Esophagus squamous epithelium (tissue), 4 donors: ENCODE data around the gene RAB30.

Experiments
- CTCF ChIP-seq, 6 experiments: fragments of 450-650 bp in 4 of 6; fragments of 200-600 bp in 2 of 6; sonication (generic) in 2 of 6; IDR thresholded peaks; one replicate each; pipeline ENCODE4 v1.5.1; 2016 to 2019; ENCODE audit warnings: antibody characterized with exemption in 6 of 6, mild to moderate bottlenecking in 4 of 6, moderate library complexity in 4 of 6
- POLR2A ChIP-seq, 4 donors: fragments of 450-650 bp; IDR thresholded peaks; one replicate each; pipeline ENCODE4 v1.6.1; 2017; ENCODE audit warnings: antibody characterized with exemption in 4 of 4, mild to moderate bottlenecking in 4 of 4, moderate library complexity in 3 of 4

GRCh38 chr11:82980292-82980691 lies 91.4 kb downstream of the RAB30 start:
- TF ChIP-seq CTCF (IDR thresholded peaks at IDR 0.05), result no peak
- TF ChIP-seq POLR2A (IDR thresholded peaks at IDR 0.05), result no peak
